Thyroid gland (tissue), 4 donors: ENCODE results near the gene ARMCX2.

Experiments
- CTCF ChIP-seq, 6 experiments: fragments of 200-600 bp in 3 of 6; fragments of 450-650 bp in 3 of 6; sonication (generic) in 3 of 6; IDR thresholded peaks; one replicate each; pipeline ENCODE4 v1.5.1; 2016 to 2019; ENCODE audit warnings: antibody characterized with exemption in 6 of 6, mild to moderate bottlenecking in 2 of 6, inconsistent platforms in 1 of 6, moderate library complexity in 1 of 6
- POLR2A ChIP-seq, 2 donors: fragments of 450-650 bp; IDR thresholded peaks; one replicate each; pipeline ENCODE4 v1.6.1; 2017; ENCODE audit warnings: antibody characterized with exemption in 2 of 2, mild to moderate bottlenecking in 2 of 2, moderate library complexity in 1 of 2

DNA sequence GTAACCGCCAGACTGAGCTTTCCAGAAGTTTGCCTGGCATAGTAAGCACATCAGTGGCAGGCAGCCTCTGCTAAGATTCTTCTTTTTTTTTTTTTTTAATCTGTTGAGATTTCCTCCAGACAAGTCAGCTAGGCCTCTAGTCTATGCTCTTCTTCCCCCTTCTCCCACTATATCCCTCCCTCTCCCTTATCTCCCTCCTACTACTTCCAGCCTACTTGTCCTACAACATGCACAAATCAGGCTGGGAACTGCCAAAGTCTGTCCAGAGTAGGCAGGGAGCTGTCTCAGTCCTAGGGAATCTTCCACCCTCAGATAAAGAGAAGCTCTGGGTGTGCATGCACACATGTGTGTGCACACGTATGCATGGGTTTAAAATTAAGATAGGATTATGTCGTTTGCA, 49.7 kb upstream of the ARMCX2 start:
- TF ChIP-seq CTCF (IDR thresholded peaks at IDR 0.05) (no peak), POLR2A (IDR thresholded peaks at IDR 0.05) (no peak)
